ENCODE measurements around the gene LSMEM2.
"Not testable (repeated sequence)": the region's sequence is repeated elsewhere in the genome, so short reads cannot be mapped to it uniquely, and the experiment has no call there.

The LSMEM2 gene

DNA sequence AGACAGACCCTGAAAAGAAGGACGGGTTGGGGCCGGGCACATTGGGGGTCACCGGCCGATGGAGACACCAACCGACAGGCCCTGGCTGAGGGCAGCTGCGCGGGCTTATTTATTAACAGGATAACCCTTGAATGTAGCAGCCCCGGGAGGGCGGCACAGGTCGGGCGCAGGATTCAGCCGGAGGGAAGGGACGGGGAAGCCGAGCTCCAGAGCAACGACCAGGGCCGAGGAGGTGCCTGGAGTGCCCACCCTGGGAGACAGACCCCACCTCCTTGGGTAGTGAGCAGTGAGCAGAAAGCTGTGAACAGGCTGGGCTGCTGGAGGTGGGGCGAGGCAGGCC is 2.2 kb upstream of the LSMEM2 start:
- no peaks in the 10 kb centered on the region for H3K36me3 Mint-ChIP-seq (ENCODE audit: low read depth)
- peaks cover 37% of the 10 kb centered on the region for H3K27me3 Mint-ChIP-seq (ENCODE audit: low read depth, poor library complexity)
- TF ChIP-seq, protein P1, sequence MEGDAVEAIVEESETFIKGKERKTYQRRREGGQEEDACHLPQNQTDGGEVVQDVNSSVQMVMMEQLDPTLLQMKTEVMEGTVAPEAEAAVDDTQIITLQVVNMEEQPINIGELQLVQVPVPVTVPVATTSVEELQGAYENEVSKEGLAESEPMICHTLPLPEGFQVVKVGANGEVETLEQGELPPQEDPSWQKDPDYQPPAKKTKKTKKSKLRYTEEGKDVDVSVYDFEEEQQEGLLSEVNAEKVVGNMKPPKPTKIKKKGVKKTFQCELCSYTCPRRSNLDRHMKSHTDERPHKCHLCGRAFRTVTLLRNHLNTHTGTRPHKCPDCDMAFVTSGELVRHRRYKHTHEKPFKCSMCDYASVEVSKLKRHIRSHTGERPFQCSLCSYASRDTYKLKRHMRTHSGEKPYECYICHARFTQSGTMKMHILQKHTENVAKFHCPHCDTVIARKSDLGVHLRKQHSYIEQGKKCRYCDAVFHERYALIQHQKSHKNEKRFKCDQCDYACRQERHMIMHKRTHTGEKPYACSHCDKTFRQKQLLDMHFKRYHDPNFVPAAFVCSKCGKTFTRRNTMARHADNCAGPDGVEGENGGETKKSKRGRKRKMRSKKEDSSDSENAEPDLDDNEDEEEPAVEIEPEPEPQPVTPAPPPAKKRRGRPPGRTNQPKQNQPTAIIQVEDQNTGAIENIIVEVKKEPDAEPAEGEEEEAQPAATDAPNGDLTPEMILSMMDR (IDR thresholded peaks at IDR 0.05), result no peak
- DNase-seq, result no peak
- H3K9me3 Mint-ChIP-seq, result no peaks in the 10 kb centered on the region
- H3K4me3 Mint-ChIP-seq, result no peak overlapping the region
- H3K4me1 Mint-ChIP-seq, result peaks cover 43% of the 10 kb centered on the region
- no peak overlapping the region for H3K27ac Mint-ChIP-seq

- Mint-ChIP-seq H3K9me3 (no peaks in the 10 kb centered on the region), H3K36me3 (ENCODE audit: low read depth) (no peaks in the 10 kb centered on the region), H3K27me3 (ENCODE audit: low read depth, poor library complexity) (peaks cover 30% of the 10 kb centered on the region), H3K4me1 (peaks cover 31% of the 10 kb centered on the region), H3K27ac (no peak overlapping the region), H3K4me3 (no peak overlapping the region)
- TF ChIP-seq, protein P1 (IDR thresholded peaks at IDR 0.05), result no peak
- no peak for DNase-seq
Observed at GRCh38 chr3:50278123-50278879, 586 bp upstream of the LSMEM2 start.

- TF ChIP-seq, protein P1 (IDR thresholded peaks at IDR 0.05), result no peak
- Mint-ChIP-seq H3K27ac (no peak overlapping the region), H3K9me3 (no peaks in the 10 kb centered on the region), H3K27me3 (ENCODE audit: low read depth, poor library complexity) (peaks cover 21% of the 10 kb centered on the region), H3K4me3 (no peak overlapping the region), H3K4me1 (peaks cover 25% of the 10 kb centered on the region), H3K36me3 (ENCODE audit: low read depth) (no peaks in the 10 kb centered on the region)
- no peak for DNase-seq
Observed at GRCh38 chr3:50279255-50280016, 549 bp downstream of the LSMEM2 start.

DNA sequence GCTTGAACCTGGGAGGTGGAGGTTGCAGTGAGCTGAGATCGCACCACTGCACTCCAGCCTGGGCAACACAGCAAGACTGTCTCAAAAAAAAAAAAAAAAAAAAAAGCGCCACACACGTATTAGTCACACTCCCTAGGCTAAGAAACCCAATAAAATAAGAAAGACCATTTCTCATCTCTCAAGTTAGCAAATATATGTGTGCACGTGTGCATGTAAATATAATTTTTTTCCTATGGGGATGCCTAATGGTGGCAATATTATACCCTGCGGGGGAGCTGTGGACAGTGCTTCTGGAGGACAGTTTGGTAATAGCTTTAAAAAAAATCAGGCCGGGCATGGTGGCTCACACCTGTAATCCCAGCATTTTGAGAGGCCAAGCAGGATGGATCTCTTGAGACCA is 5.2 kb downstream of the LSMEM2 start:
- not testable (repeated sequence) for DNase-seq; H3K4me1 Mint-ChIP-seq; H3K27me3 Mint-ChIP-seq (ENCODE audit: low read depth, poor library complexity); H3K4me3 Mint-ChIP-seq; H3K9me3 Mint-ChIP-seq; H3K27ac Mint-ChIP-seq
- H3K36me3 Mint-ChIP-seq (ENCODE audit: low read depth), result peaks cover 11% of the 10 kb centered on the region

GRCh38 chr3:50286322-50287227 is 7.7 kb downstream of the LSMEM2 start:
- Mint-ChIP-seq H3K27me3 (ENCODE audit: low read depth, poor library complexity) (peaks cover 2% of the 10 kb centered on the region), H3K27ac (no peak overlapping the region), H3K4me1 (peaks cover 6% of the 10 kb centered on the region), H3K4me3 (no peak overlapping the region), H3K36me3 (ENCODE audit: low read depth) (peaks cover 16% of the 10 kb centered on the region), H3K9me3 (no peaks in the 10 kb centered on the region)
- TF ChIP-seq, protein P1 (IDR thresholded peaks at IDR 0.05), result no peak
- no peak for DNase-seq

DNA sequence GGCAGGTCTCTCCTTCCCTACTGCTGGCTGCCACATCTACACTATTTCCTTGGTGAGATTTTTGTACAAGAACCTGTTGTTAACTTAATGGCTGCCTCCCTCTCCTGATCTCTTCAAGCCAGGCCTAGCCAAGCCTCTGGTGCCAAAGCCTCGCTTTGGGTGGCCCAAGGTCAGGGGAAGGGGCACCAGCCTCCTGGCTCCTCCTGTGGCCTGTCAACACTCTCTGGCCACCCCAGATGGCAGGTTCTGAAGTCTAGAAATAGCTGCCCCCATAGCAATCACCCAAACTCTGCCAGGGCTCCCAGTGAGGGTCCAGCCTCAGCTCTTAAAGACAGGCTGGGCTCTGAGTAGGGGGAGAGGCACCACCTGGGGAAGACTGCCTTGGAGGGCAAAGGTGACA is 8.4 kb downstream of the LSMEM2 start:
- Mint-ChIP-seq H3K4me3 (no peak overlapping the region), H3K27me3 (ENCODE audit: low read depth, poor library complexity) (peaks cover 2% of the 10 kb centered on the region), H3K36me3 (ENCODE audit: low read depth) (peaks cover 16% of the 10 kb centered on the region), H3K4me1 (peaks cover 8% of the 10 kb centered on the region), H3K9me3 (no peaks in the 10 kb centered on the region), H3K27ac (no peak overlapping the region)
- TF ChIP-seq, protein P1 (IDR thresholded peaks at IDR 0.05), result no peak
- DNase-seq, result no peak
